Bronchial epithelial cell (primary cell): Measurements from ENCODE around the gene NR6A1. TPM values are rescaled to one million over a fixed set of nuclear protein-coding genes. Genes with fewer than 3 reads are reported as not detected.
"Not testable (repeated sequence)": the region's sequence is repeated elsewhere in the genome, so short reads cannot be mapped to it uniquely, and the experiment has no call there.

Source experiments
- DNase-seq: peaks from one replicate; pipeline ENCODE4 v3.0.0-alpha.2; 2010; ENCODE audit warnings: low read depth
- FAIRE-seq: peaks from 2 replicates; lab custom pipeline; 2011; peaks lifted over from hg19 to GRCh38; lab: Jason Lieb, UNC
- H3K27me3 ChIP-seq: 2 replicates; pipeline ENCODE4 v1.5.1; 2011; ENCODE audit warnings: low read length; ENCODE audit not compliant: control insufficient read depth, insufficient read depth
- H3K36me3 ChIP-seq: 2 replicates; pipeline ENCODE4 v1.5.1; 2011; ENCODE audit warnings: low read length; ENCODE audit not compliant: control insufficient read depth, insufficient read depth
- H3K4me3 ChIP-seq: 2 replicates; pipeline ENCODE4 v1.5.1; 2011; ENCODE audit warnings: mild to moderate bottlenecking, low read depth, low read length, control low read depth
- total RNA-seq: library from RNA; depleted of rRNA; stranded (reverse); fragments of >200 nt; gene quantifications from 2 replicates; pipeline ENCODE4 v1.2.1, GENCODE V29; 2014
- TF ChIP-seq, protein P1 (sequence below): IDR thresholded peaks from 2 replicates; pipeline ENCODE4 v1.5.1; 2011; ENCODE audit warnings: mild to moderate bottlenecking, moderate library complexity, low read length, control low read depth, inconsistent platforms; ENCODE audit not compliant: insufficient read depth, severe bottlenecking

Gene NR6A1
- total RNA-seq, 1 donor from 2014 or later: 2.9 TPM

DNA sequence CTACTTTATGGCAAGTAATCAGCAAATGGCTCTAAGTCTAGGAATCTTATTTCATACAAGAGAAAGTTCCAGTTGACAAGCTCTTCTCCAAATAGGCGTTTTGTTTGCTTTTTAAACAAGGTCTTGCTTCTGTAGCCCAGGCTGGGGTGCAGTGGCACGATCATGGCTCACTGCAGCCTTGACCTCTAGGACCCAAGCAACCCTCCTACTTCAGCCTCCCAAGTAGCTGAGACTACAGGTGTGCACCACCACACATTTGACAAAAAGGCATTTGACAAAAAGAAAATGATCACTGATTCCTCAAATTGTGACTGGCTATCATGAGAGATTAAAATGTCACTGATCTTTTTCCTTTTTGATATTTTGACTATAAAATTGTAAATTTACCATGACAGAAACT, 31.8 kb downstream of the NR6A1 start:
- Histone ChIP-seq H3K4me3 (no peak overlapping the region), H3K27me3 (no peaks in the 10 kb centered on the region)
- FAIRE-seq: no peak

GRCh38 chr9:124738075-124738474, 33.0 kb downstream of the NR6A1 start:
- DNase-seq, H3K27me3 ChIP-seq, FAIRE-seq, H3K36me3 ChIP-seq, H3K4me3 ChIP-seq: not testable (repeated sequence)

More for the DNA sequence above, 31.8 kb downstream of the NR6A1 start:
- TF ChIP-seq, protein P1, sequence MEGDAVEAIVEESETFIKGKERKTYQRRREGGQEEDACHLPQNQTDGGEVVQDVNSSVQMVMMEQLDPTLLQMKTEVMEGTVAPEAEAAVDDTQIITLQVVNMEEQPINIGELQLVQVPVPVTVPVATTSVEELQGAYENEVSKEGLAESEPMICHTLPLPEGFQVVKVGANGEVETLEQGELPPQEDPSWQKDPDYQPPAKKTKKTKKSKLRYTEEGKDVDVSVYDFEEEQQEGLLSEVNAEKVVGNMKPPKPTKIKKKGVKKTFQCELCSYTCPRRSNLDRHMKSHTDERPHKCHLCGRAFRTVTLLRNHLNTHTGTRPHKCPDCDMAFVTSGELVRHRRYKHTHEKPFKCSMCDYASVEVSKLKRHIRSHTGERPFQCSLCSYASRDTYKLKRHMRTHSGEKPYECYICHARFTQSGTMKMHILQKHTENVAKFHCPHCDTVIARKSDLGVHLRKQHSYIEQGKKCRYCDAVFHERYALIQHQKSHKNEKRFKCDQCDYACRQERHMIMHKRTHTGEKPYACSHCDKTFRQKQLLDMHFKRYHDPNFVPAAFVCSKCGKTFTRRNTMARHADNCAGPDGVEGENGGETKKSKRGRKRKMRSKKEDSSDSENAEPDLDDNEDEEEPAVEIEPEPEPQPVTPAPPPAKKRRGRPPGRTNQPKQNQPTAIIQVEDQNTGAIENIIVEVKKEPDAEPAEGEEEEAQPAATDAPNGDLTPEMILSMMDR: no peak
- no peaks in the 10 kb centered on the region for H3K36me3 ChIP-seq
- no peak for DNase-seq

DNA sequence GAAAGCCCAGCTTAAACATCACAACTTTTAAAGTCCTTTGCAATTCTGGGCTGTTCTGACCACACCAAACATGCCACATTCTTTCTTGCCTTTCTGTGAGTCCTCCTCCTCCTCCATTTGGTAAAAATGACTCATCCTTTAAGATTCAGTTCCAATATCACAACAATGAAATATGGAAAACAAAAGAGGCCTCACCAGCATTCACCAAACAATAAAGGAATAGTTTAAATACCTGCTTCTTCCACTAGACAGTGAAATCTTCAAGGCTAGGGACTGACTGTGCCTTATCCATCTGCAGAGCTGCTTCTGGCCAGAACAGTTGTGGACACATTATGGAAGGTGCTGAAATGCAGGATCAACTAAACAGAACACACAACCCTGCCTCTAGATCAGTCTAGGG, 36.0 kb downstream of the NR6A1 start:
- TF ChIP-seq, protein P1: no peak
- FAIRE-seq (no peak), DNase-seq (peak; percentile 66)
- no peaks in the 10 kb centered on the region for H3K27me3 ChIP-seq
- no peak overlapping the region for H3K4me3 ChIP-seq
- H3K36me3 ChIP-seq: no peaks in the 10 kb centered on the region

- FAIRE-seq, H3K36me3 ChIP-seq, DNase-seq, H3K4me3 ChIP-seq, H3K27me3 ChIP-seq: not testable (repeated sequence)
These were observed 36.4 kb downstream of the NR6A1 start for GRCh38 chr9:124734741-124735083.

DNA sequence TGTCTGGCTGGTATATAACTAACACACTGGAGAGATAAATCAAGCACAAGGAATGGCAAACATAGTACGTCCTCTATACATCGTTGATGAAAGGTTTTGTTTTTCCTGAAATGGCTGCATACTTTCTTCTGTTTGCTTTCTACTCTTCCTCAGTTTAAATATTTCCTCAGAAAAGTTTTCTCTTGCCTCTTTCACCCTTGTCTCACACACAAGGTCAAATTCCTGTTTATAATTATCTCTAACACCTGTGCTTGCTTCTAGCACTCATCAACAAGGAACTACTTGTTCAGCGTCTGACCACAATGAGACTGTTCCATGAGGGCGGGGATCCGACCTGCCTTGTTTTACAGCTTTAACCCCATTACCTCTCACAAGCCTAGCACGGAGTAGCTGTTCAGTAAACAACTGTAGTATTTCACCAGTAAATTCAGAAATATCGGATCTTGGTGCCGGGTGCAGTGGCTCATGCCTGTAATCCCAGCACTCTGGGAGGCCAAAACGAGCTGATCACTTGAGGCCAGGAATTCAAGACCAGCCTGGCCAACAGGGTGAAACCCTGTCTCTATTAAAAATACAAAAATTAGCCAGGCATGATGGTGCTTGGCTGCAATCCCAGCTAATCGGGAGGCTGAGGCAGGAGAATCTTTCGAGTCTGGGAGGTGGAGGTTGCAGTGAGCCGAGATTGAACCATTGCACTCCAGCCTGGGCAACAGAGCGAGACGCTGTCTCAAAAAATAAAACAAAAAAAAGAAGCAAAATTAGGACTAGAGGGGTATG, 37.0 kb downstream of the NR6A1 start:
- no peak overlapping the region for H3K4me3 ChIP-seq

DNA sequence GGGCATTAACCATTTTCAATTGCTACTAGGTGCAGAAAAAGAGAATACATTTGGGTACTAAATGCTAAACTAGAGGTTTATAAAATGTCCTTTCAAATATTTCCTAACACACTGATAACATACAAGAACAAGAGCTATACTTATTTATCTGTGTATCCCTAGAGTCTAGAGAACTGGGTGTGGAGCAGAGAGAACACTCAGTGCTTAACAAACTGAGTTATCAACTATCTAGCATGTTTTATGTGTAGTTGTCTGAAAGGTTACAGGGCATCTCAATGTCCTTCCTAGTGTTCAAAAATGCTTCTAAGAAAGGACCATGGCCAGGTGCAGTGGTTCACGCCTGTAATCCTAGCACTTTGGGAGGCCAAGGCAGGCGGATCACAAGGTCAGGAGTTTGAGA, 40.3 kb downstream of the NR6A1 start:
- Histone ChIP-seq H3K4me3 (no peak overlapping the region), H3K36me3 (no peaks in the 10 kb centered on the region), H3K27me3 (no peaks in the 10 kb centered on the region)
- DNase-seq (no peak), FAIRE-seq (no peak)
- TF ChIP-seq, protein P1: no peak

More for the DNA sequence above, 37.0 kb downstream of the NR6A1 start:
- no peak for FAIRE-seq
- Histone ChIP-seq H3K36me3 (no peaks in the 10 kb centered on the region), H3K27me3 (no peaks in the 10 kb centered on the region)
- TF ChIP-seq, protein P1: no peak
- DNase-seq: peak; percentile 49

DNA sequence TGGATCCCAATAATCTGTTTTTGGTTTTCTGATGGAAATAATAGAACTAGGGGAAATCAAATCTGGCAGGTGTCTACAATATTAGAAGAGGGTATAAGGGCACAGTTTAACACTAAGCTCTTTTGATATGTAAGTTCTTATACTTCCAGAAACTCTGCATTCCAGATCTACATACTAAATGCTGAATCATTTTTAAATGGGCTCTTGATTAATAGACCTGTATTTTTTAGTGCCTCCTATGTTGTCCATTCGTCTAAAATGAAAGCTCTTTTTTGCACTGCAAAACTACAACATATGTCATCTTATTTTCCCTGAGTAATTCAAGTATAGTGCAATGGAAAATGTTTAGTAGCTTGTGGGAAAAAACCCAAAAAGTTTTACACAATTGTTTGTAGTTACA, 44.2 kb downstream of the NR6A1 start:
- TF ChIP-seq, protein P1: no peak
- no peak for FAIRE-seq
- Histone ChIP-seq H3K4me3 (no peak overlapping the region), H3K27me3 (no peaks in the 10 kb centered on the region), H3K36me3 (no peaks in the 10 kb centered on the region)
- no peak for DNase-seq
